HuH-7 (cell line): ENCODE results near the gene FOXP4.

Experiments
- DNase-seq: peaks from one replicate; pipeline ENCODE4 v3.0.0; 2011; ENCODE audit warnings: low spot score

Gene FOXP4

DNA sequence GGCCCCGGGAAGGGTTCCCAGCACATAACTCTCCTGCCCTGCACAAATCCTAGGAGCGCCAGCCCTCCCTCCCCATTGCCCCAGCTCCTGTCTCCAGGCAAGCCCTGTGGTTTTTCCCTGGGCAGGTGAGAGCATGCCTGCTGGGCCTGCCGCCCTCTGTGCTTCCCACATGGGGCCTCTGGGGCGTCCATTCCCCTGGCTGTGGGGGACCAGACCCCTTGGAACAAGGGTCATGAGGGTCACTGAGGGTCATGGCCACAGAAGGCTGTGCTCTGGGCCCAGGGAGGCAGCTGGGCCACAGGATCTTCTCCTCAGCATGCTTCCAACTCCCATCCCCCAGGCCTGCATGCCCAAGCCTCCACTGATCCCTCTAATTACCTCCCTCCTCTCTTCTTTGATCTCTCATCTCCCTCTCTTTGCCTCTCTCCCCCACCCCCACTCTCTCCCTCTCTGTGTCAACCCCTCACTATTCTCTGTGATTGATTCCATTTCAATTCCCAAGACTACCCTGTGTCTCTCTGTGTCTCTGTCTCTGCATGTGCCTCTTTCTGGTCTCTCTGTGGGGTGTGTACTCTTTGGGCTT is 98.2 kb downstream of the FOXP4 start:
- no peak for DNase-seq

DNA sequence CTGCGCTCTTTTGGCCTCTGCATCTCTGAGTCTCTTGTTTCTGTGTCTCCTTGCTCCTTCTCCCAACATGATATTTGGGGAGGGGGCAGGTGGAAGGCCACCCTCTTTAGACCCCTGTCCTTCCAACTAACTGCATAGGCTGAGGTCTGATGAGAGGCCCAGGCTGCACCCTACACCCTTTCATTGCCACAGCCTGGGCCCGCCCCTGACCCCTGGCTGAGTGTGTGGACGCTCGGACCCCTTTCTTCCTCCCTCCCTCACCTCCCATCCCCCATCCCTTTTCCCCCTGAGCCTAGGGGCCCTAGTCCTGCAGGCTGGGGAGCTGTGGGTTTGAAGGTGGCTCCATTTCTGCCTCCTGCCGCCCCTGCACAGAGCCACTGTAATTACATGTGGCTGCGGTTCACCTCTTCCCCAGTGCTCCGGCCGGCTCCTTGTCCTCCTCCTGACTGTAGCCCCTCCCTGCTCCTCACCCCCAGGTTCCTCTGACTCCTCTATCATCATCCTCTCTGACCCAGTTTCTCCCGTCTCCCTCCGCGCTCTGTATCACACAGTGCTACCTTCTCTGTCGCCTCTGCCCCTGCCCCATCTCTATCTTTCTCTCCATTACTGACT is 98.9 kb downstream of the FOXP4 start:
- DNase-seq = no peak

DNA sequence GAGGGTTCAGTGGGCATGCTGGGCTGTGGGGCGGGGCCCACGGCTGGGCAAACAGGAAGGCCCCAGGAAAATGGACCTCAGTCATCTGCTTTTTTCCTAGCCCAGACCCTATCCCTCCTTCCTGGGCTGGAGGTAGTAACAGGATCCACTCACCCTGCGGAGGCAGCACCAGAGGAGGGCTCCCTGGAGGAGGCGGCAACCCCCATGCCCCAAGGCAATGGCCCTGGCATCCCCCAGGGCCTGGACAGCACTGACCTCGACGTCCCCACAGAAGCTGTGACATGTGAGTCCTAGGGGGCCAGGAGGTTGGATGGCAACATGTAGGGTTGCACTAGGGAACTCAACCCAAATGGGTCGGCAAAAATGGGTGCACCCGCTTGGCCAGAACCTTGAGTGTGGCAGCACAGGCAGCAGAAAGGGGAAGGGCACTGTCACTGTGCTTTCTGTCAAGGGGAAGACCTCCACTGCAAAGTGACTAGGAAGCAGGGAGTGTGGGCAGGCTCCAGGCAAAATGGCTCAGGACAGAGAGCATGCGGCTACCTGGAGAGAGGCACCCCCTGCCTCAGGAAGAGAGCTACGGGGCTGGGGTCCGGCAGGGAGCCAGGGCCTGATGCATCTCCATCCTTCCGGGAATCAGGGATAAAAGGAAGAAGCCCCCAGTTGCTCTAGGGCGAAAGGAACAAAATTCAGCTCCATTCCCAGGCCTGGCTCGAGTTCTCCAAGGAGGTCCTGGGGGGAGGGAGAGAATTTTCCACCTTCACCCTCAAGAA is 100.0 kb downstream of the FOXP4 start:
- DNase-seq = no peak

DNA sequence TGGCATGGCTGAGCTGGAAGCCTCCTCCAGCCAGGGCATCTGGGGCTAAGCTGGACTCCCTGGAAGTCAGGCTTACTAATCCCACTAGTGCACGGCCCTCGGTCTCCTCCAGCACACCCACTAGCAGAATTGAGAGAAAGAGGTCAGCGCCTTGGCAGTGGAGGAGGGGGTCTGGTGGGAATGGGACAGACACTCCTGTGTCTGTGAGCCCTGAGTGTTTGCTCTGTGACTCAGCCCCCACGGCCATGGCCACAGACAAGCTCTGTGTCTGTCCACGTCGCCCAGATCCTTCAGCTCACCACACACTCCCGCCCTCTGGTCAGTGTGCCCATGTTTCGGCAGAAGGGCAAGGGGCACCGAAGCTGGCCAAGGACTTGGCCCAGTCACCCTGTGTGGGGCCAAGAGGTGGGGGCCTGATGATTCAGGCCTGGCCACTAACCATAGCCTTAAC is 100.9 kb downstream of the FOXP4 start:
- no peak for DNase-seq

GRCh38 chr6:41648070-41648585 is 101.9 kb downstream of the FOXP4 start:
- no peak for DNase-seq

DNA sequence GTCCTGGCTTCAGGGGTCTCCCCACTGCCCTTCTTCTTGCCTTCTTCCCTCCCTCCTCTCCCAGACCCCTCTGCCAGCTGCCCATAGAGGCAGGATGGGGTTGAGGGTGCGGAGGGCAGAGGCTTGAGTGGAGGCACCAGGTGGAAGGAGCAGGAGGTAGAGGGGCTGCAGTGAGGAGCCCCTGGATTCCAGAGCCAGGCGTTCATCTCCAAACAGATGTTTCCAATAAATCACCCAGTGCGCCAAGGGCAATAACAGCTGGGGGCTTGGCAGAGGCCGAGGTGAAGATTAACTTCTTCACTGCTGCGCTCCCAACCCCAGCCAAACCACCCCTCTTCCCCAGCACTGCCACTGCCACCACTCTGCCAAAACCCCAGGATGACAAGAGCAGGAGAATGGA is 102.7 kb downstream of the FOXP4 start:
- no peak for DNase-seq

DNA sequence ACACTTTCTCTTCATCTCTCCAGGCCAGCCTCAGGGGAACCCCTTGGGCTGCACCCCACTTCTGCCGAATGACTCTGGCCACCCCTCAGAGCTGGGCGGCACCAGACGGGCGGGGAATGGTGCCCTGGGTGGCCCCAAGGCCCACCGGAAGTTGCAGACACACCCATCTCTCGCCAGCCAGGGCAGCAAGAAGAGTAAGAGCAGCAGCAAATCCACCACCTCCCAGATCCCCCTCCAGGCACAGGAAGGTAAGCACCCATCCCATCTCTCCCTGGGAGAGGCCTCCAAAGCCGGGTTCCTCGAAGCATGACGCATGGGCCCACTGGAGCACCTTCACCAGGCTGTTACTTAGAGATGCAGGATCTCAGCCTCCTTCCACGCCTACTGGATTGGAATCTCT is 103.4 kb downstream of the FOXP4 start:
- DNase-seq = no peak

GRCh38 chr6:41650120-41650519 is 103.9 kb downstream of the FOXP4 start:
- no peak for DNase-seq

DNA sequence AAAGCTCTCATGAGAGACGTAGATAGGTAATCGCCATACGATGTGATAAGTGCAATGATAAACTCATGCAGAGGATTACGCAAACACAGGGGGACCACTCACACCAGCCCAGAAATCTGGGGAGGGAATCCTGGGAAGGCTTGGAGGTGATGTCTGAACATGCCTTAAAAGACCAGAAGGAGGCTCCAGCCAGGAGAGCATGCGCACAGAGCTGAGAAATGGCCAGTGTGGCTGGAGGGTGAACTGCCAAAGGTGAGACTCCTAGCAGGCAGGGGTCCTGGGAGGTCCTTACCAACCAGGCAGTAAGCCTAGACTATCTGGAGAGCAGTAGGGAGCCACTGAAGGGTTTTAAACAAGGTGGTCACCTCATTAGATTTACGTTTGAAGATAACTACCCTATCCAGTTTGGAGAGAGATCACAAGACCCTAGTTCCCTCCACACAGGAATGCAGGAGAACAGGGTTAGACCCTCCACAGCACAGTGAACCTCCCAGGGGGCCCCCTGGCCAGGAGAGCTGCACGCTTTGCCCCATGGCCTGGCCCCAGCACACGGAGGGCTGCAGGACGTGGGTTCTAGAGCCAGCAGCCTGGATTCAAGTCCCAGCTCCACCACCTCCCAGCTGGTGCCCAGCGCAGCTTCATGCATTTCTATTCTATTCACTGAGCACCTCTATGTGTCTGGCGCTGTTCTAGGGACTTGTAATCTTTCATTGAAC is 105.2 kb downstream of the FOXP4 start:
- no peak for DNase-seq
